Epithelial cell of esophagus (primary cell): ENCODE measurements around the gene TNS3.

Source experiments
- DNase-seq: peaks from one replicate; pipeline ENCODE4 v3.0.0; 2010; ENCODE audit warnings: low read depth
- H3K4me3 ChIP-seq: 2 replicates; pipeline ENCODE4 v1.5.1; 2011; ENCODE audit warnings: mild to moderate bottlenecking, low read length, control low read depth
- CTCF ChIP-seq: IDR thresholded peaks from 2 replicates; pipeline ENCODE4 v1.5.1; 2011; ENCODE audit warnings: low read depth, mild to moderate bottlenecking, low read length, control low read depth, inconsistent platforms; ENCODE audit not compliant: insufficient read depth; ENCODE audit errors: missing control alignments

TNS3 gene

GRCh38 chr7:47280114-47280513, 301.8 kb downstream of the TNS3 start:
- no peak for TF ChIP-seq CTCF
- no peak overlapping the region for H3K4me3 ChIP-seq
- DNase-seq, result no peak

- TF ChIP-seq CTCF, result no peak
- DNase-seq, result no peak
- H3K4me3 ChIP-seq, result no peak overlapping the region
These were observed 303.9 kb downstream of the TNS3 start for GRCh38 chr7:47278043-47278442.

- no peak for DNase-seq
- TF ChIP-seq CTCF, result no peak
These were observed 304.6 kb downstream of the TNS3 start for GRCh38 chr7:47277321-47277781.

GRCh38 chr7:47273974-47274766, 307.7 kb downstream of the TNS3 start:
- DNase-seq, result no peak
- H3K4me3 ChIP-seq, result no peak overlapping the region
- TF ChIP-seq CTCF, result no peak

More at GRCh38 chr7:47277321-47277781, 304.6 kb downstream of the TNS3 start:
- no peak overlapping the region for H3K4me3 ChIP-seq

GRCh38 chr7:47273088-47273487, 308.8 kb downstream of the TNS3 start:
- no peak for TF ChIP-seq CTCF
- DNase-seq, result no peak
- no peak overlapping the region for H3K4me3 ChIP-seq

- H3K4me3 ChIP-seq, result no peak overlapping the region
- DNase-seq, result no peak
- no peak for TF ChIP-seq CTCF
These were observed 310.2 kb downstream of the TNS3 start for GRCh38 chr7:47271749-47272148.
